ENCODE data around the gene NCAM2. TPM values are rescaled to one million over a fixed set of nuclear protein-coding genes. Genes with fewer than 3 reads are reported as not detected.

NCAM2 gene
- total and polyA plus RNA-seq, 2 of the 8 experiments (the other 6 are each of a cell fraction or from before 2014, with no cell fraction given), result 0.14 to 1.1 TPM

DNA sequence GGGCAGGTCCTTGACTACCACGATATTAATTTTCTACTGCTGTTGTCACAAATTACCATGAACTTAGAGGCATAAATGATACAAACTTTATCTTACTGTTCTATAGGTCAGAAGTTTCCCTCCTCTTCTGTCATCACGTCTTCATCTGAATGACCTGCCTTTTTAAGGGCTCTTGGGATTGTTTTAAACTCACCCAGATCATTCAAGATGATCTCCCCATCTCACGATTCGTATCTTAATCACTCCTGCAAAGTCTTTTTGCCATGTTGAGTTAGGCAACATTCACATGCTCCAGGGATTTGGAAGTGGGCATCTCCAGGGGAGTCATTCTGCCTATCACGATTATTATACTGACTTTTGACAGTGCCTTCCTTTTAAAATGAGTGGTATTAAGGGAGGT lies 32.1 kb downstream of the NCAM2 start:
- CTCF ChIA-PET (ENCODE audit: partially characterized antibody), result no interaction called here
- Histone ChIP-seq H3K14ac (ENCODE audit: insufficient read length) (no peak overlapping the region), H2BK5ac (ENCODE audit: low read depth, low read length) (no peak overlapping the region), H4K8ac (ENCODE audit: extremely low read depth, insufficient read depth, low read length) (no peak overlapping the region), H2AFZ (ENCODE audit: low read length) (no peak overlapping the region; the same call in none of the 2 replicates), H3K79me1 (ENCODE audit: low read depth, low read length) (no peaks in the 10 kb centered on the region), H3K4me1 (replicated peaks in 1 of 4; ENCODE audit: control insufficient read depth in 3 of 4, insufficient read depth in 4 of 4, low read length in 3 of 4) (peaks cover 0 to 2% (median 0%) of the 10 kb centered on the region in 4 experiments; a peak in 1 of 7 replicates), H4K91ac (replicated peaks; ENCODE audit: insufficient read length, low read length) (no peak overlapping the region), H2BK15ac (ENCODE audit: low read length) (no peak overlapping the region), H3K4me2 (ENCODE audit: insufficient read depth in 1 of 2, low read depth in 2 of 2, low read length in 2 of 2) (no peak overlapping the region), H3K56ac (replicated peaks; ENCODE audit: insufficient read length, low read depth, low read length) (no peak overlapping the region), H4K20me1 (replicated peaks in 1 of 2; ENCODE audit: control insufficient read depth in 1 of 2, insufficient read depth in 2 of 2, low read length in 2 of 2) (no peaks in the 10 kb centered on the region), H3K9me3 (ENCODE audit: insufficient read depth in 2 of 2, low read depth in 1 of 2, low read length in 1 of 2) (0 out of 4 replicates have a peak, but pooled peaks cover 0 to 4% of the 10 kb centered on the region in 2 experiments), H3K27ac (ENCODE audit: low read depth, low read length) (no peak overlapping the region), H3K4ac (replicated peaks; ENCODE audit: insufficient read length, low read depth, low read length) (no peak overlapping the region), H3K9ac (replicated peaks in 1 of 4; ENCODE audit: extremely low read depth in 1 of 4, low read depth in 3 of 4, low read length in 3 of 4) (no peak overlapping the region), H3K18ac (ENCODE audit: extremely low read depth, low read length) (no peak overlapping the region), H3K4me3 (ENCODE audit: extremely low read depth in 1 of 4, insufficient read depth in 2 of 4, low read depth in 3 of 4, low read length in 4 of 4) (no peak overlapping the region), H3K23ac (ENCODE audit: insufficient read length) (no peak overlapping the region), H2BK12ac (ENCODE audit: low read depth, low read length) (no peak overlapping the region), H3K36me3 (ENCODE audit: control insufficient read depth in 2 of 4, insufficient read depth in 4 of 4, low read length in 3 of 4) (no peaks in the 10 kb centered on the region), H2AK5ac (ENCODE audit: low read depth, low read length) (no peak overlapping the region), H3K79me2 (ENCODE audit: control insufficient read depth in 1 of 2, insufficient read depth in 2 of 2, low read length in 2 of 2) (no peaks in the 10 kb centered on the region), H4K5ac (ENCODE audit: insufficient read length, low read depth, low read length) (no peak overlapping the region), H2BK120ac (replicated peaks; ENCODE audit: low read depth, low read length) (no peak overlapping the region), H2BK20ac (ENCODE audit: low read length) (no peak overlapping the region), H3K23me2 (ENCODE audit: low read depth, low read length) (no peaks in the 10 kb centered on the region), H3K27me3 (replicated peaks in 1 of 4; ENCODE audit: control insufficient read depth in 3 of 4, extremely low read depth in 1 of 4, insufficient read depth in 3 of 4, low read length in 3 of 4) (no peaks in the 10 kb centered on the region; a peak in 1 of 7 replicates)
- TF ChIP-seq TAF1 (IDR thresholded peaks at IDR 0.05; ENCODE audit: low read depth, low read length) (no peak), SIRT6 (IDR thresholded peaks at IDR 0.05; ENCODE audit: low read length) (no peak)
- POLR2A ChIA-PET (ENCODE audit: partially characterized antibody), result interaction anchor here (0.6 kb wide), 1 partner anchor 10 kb away, joined by 3 read pairs; no protein-coding TSS in a partner anchor
- 91% methylated on average over 5 of the region's 5 CpGs; no CpG with 5 or more reads in 1 of the 2 experiments for WGBS, 2 experiments (ENCODE audit: extremely low coverage in 1 of 2, insufficient coverage in 1 of 2, insufficient read length in 1 of 2, insufficient replicate concordance in 2 of 2, low coverage in 1 of 2, low lambda C conversion rate in 2 of 2, missing lambda C conversion rate in 1 of 2)
- DNase-seq (ENCODE audit: low read depth in 1 of 2, low spot score in 2 of 2) (no peak), FAIRE-seq (no peak)
